ENCODE data around the gene HHIPL1. TPM values are rescaled to one million over a fixed set of nuclear protein-coding genes. Genes with fewer than 3 reads are reported as not detected.
A peak's percentile ranks its signal among the peaks of the same experiment; 100 is the strongest.

Gene HHIPL1
- total and polyA plus RNA-seq, 2 donors (not counting 3 experiments of a cell fraction or from before 2014, with no cell fraction given) = 1.3 to 2.1 TPM

GRCh38 chr14:99595524-99595923, 49.4 kb upstream of the HHIPL1 start:
- ChIA-PET POLR2A (no interaction called here), CTCF (interaction anchor here (1.8 kb wide), 1 partner anchor 24 kb away, joined by 5 read pairs; no protein-coding TSS in a partner anchor)
- H3K4me1 ChIP-seq (ENCODE audit: control insufficient read depth, extremely low read depth, insufficient read depth, low read length) = peaks cover 33% of the 10 kb centered on the region
- H3K4me3 ChIP-seq (replicated peaks in 1 of 3; ENCODE audit: insufficient read depth in 1 of 3, low read depth in 1 of 3, low read length in 3 of 3) = no peak overlapping the region
- no peaks in the 10 kb centered on the region for H3K9me1 ChIP-seq (replicated peaks; ENCODE audit: control insufficient read depth, extremely low read depth, insufficient read depth, low read length)
- no peak overlapping the region for H2AFZ ChIP-seq (ENCODE audit: low read depth, low read length)
- no peaks in the 10 kb centered on the region for H3K9me3 ChIP-seq (replicated peaks; ENCODE audit: control insufficient read depth, insufficient read depth, low read length)
- DNase-seq (ENCODE audit: low read depth, low spot score) (no peak), FAIRE-seq (no peak)
- H3K36me3 ChIP-seq (ENCODE audit: control insufficient read depth in 2 of 2, extremely low read depth in 1 of 2, insufficient read depth in 2 of 2, low read length in 2 of 2) = no peaks in the 10 kb centered on the region
- no peaks in the 10 kb centered on the region for H3K79me2 ChIP-seq (ENCODE audit: control insufficient read depth, insufficient read depth, low read length)
- dilution Hi-C loops (cut with MboI; ENCODE audit: extremely low pct_ligation_motif_present, low sequenced_read_pairs) = no loop called here
- H4K20me1 ChIP-seq (replicated peaks; ENCODE audit: control insufficient read depth, extremely low read depth, insufficient read depth, low read length) = no peaks in the 10 kb centered on the region
- H3K27ac ChIP-seq (ENCODE audit: insufficient read depth, low read depth, low read length) = no peak overlapping the region
- no TSS peak for BruUV-seq (replicated peaks)
- H3K9ac ChIP-seq (replicated peaks; ENCODE audit: extremely low read depth, insufficient read depth, low read length) = no peak overlapping the region
- TF ChIP-seq CTCF (IDR thresholded peaks at IDR 0.05; ENCODE audit: extremely low read depth in 1 of 2, insufficient read depth in 1 of 2, low read depth in 1 of 2, low read length in 2 of 2) (no peak), POLR2AphosphoS5 (IDR thresholded peaks at IDR 0.05; ENCODE audit: insufficient read depth, low read depth, low read length) (no peak), JUN (IDR thresholded peaks at IDR 0.05; ENCODE audit: borderline replicate concordance, insufficient read depth, insufficient read length, low read depth) (no peak)
- intact Hi-C loops (cut with micrococcal nuclease) = no loop called here
- H3K4me2 ChIP-seq (ENCODE audit: insufficient read depth, low read length) = no peak overlapping the region
- no peaks in the 10 kb centered on the region for H3K27me3 ChIP-seq (ENCODE audit: control insufficient read depth in 2 of 2, insufficient read depth in 2 of 2, low read length in 2 of 2)

GRCh38 chr14:99596071-99596627, 48.8 kb upstream of the HHIPL1 start:
- FAIRE-seq = peak; percentile 80
- Histone ChIP-seq H3K27me3 (ENCODE audit: control insufficient read depth in 2 of 2, insufficient read depth in 2 of 2, low read length in 2 of 2) (no peaks in the 10 kb centered on the region), H3K27ac (ENCODE audit: insufficient read depth, low read depth, low read length) (peak overlapping the region; percentile 18), H3K36me3 (ENCODE audit: control insufficient read depth in 2 of 2, extremely low read depth in 1 of 2, insufficient read depth in 2 of 2, low read length in 2 of 2) (no peaks in the 10 kb centered on the region), H3K9me3 (replicated peaks; ENCODE audit: control insufficient read depth, insufficient read depth, low read length) (no peaks in the 10 kb centered on the region), H2AFZ (ENCODE audit: low read depth, low read length) (peak overlapping the region; percentile 69), H4K20me1 (replicated peaks; ENCODE audit: control insufficient read depth, extremely low read depth, insufficient read depth, low read length) (no peaks in the 10 kb centered on the region), H3K9me1 (replicated peaks; ENCODE audit: control insufficient read depth, extremely low read depth, insufficient read depth, low read length) (no peaks in the 10 kb centered on the region), H3K79me2 (ENCODE audit: control insufficient read depth, insufficient read depth, low read length) (no peaks in the 10 kb centered on the region), H3K9ac (replicated peaks; ENCODE audit: extremely low read depth, insufficient read depth, low read length) (no peak overlapping the region), H3K4me3 (replicated peaks in 1 of 3; ENCODE audit: insufficient read depth in 1 of 3, low read depth in 1 of 3, low read length in 3 of 3) (no peak overlapping the region), H3K4me2 (ENCODE audit: insufficient read depth, low read length) (peak overlapping the region; percentile 30), H3K4me1 (ENCODE audit: control insufficient read depth, extremely low read depth, insufficient read depth, low read length) (peaks cover 29% of the 10 kb centered on the region)
- ChIA-PET POLR2A (no interaction called here), CTCF (interaction anchor here (1.0 to 1.8 kb wide), 2 partner anchors 14 to 24 kb away, joined by 3 to 5 read pairs; no protein-coding TSS in a partner anchor)
- BruUV-seq (replicated peaks) = no TSS peak
- TF ChIP-seq CTCF (IDR thresholded peaks at IDR 0.05; ENCODE audit: extremely low read depth in 1 of 2, insufficient read depth in 1 of 2, low read depth in 1 of 2, low read length in 2 of 2) = no peak
- peak; percentile 22 for TF ChIP-seq GATA2 (IDR thresholded peaks at IDR 0.05; ENCODE audit: insufficient read depth, insufficient read length, low read depth, low read length)
- peak; percentile 73 for DNase-seq (ENCODE audit: low read depth, low spot score)
- dilution Hi-C loops (cut with MboI; ENCODE audit: extremely low pct_ligation_motif_present, low sequenced_read_pairs) (no loop called here), intact Hi-C loops (cut with micrococcal nuclease) (no loop called here)

All from endothelial cell of umbilical vein (primary cell).